ENCODE results near the gene BCL2. TPM values are rescaled to one million over a fixed set of nuclear protein-coding genes. Genes with fewer than 3 reads are reported as not detected.
A peak's percentile ranks its signal among the peaks of the same experiment; 100 is the strongest.

Gene BCL2
- total and polyA plus RNA-seq, 4 experiments from 2014 or later = 28.5 to 50.4 (median 41.8) TPM

DNA sequence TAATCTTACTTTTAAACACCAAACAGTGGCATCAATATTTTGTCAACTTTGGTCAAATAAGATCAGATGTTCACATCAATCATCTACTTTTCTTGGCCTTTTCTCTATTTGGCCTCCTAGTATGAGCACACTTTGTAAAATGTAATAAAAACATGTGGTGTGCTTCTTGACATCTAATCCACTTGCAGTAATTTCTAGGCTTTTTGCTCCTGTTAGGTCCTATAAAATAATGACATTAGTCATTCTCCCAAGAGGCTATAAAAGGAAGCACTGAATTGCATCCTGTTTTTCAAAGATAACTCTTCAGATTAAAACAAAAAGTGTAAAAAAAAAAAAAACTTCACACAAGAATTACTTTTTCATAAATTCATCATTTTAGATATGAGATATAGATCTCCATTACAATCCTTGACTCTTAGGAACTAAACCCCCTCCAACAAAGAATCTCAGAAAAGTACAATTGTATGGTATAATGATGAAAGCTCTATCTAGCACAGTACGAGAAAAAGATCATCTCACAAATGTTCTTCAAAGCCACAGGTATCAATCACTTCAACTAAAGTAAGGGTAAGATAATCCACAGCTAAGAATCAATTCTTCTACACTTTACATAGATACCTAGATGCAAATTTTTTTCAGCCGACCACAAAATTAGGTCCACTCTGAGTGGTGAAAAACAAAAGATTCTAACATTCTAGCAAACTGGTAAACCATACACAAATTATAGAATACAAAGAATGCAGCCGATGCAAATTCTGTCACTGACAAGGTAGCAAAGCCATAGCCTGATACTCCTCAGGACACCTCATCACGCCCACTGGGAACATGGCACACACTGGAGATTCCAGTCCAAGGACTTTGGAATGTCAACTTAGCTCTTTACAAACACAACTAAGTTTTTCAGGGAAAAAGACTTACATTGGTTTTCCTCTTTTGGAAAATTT, 2.7 kb downstream of the BCL2 start:
- Mint-ChIP-seq H3K4me3 (peak overlapping the region; percentile 86 to 100 (median 98)), H3K9me3 (no peaks in the 10 kb centered on the region), H3K36me3 (peaks cover 17 to 29% of the 10 kb centered on the region in 2 donors), H3K27ac (peak overlapping the region; percentile 83 to 97 (median 92)), H3K27me3 (no peaks in the 10 kb centered on the region), H3K4me1 (peaks cover 28 to 84% (median 47%) of the 10 kb centered on the region in 4 donors)
- intact Hi-C loops (cut with micrococcal nuclease) = loop anchor here (1.0 to 5.0 kb wide), 4 partner anchors 19 to 795 kb away; partner anchors contain the start of gene ZCCHC2
- Histone ChIP-seq H3K36me3 (ENCODE audit: insufficient read depth, low read length) (no peaks in the 10 kb centered on the region), H3K9me3 (ENCODE audit: control insufficient read depth in 1 of 2, low read length in 2 of 2) (no peaks in the 10 kb centered on the region), H3K4me1 (ENCODE audit: insufficient read depth, low read length) (peaks cover 54% of the 10 kb centered on the region), H3K27me3 (ENCODE audit: insufficient read depth, low read length) (no peaks in the 10 kb centered on the region), H3K27ac (ENCODE audit: low read depth, low read length) (peak overlapping the region; percentile 80), H3K4me3 (ENCODE audit: low read length in 2 of 2) (peak overlapping the region; percentile 87 to 94)
- CTCF ChIA-PET (ENCODE audit: partially characterized antibody) = interaction anchor here (0.8 to 3.9 kb wide), 39 partner anchors 10 to 185 kb away, joined by 3 to 139 read pairs (median 9); no protein-coding TSS in a partner anchor
- POLR2A ChIA-PET (ENCODE audit: partially characterized antibody) = interaction anchor here (0.7 to 4.3 kb wide), 24 partner anchors 9 to 794 kb away, joined by 3 to 195 read pairs (median 7); partner anchors contain the start of gene ZCCHC2
- no peak for DNase-seq

- Histone ChIP-seq H3K4me1 (ENCODE audit: insufficient read depth, low read length) (peaks cover 57% of the 10 kb centered on the region), H3K27ac (ENCODE audit: low read depth, low read length) (peak overlapping the region; percentile 40), H3K36me3 (ENCODE audit: insufficient read depth, low read length) (no peaks in the 10 kb centered on the region), H3K27me3 (ENCODE audit: insufficient read depth, low read length) (no peaks in the 10 kb centered on the region), H3K9me3 (ENCODE audit: control insufficient read depth in 1 of 2, low read length in 2 of 2) (no peaks in the 10 kb centered on the region), H3K4me3 (ENCODE audit: low read length in 2 of 2) (peak overlapping the region in 1 of 2 donors; percentile 87)
- CTCF ChIA-PET (ENCODE audit: partially characterized antibody) = interaction anchor here (0.9 to 2.7 kb wide), 7 partner anchors 9 to 184 kb away, joined by 3 to 25 read pairs (median 4); no protein-coding TSS in a partner anchor
- Mint-ChIP-seq H3K4me1 (peaks cover 32 to 87% (median 52%) of the 10 kb centered on the region in 4 donors), H3K27ac (peak overlapping the region; percentile 48 to 97 (median 84)), H3K4me3 (peak overlapping the region; percentile 75 to 100 (median 95)), H3K36me3 (peaks cover 17 to 34% of the 10 kb centered on the region in 2 donors), H3K27me3 (no peaks in the 10 kb centered on the region), H3K9me3 (no peaks in the 10 kb centered on the region)
- intact Hi-C loops (cut with micrococcal nuclease) = loop anchor here (1.0 to 5.0 kb wide), 3 partner anchors 18 to 794 kb away; partner anchors contain the start of gene ZCCHC2
- POLR2A ChIA-PET (ENCODE audit: partially characterized antibody) = interaction anchor here (0.8 to 6.9 kb wide), 6 partner anchors 15 to 161 kb away, joined by 5 to 94 read pairs (median 16); no protein-coding TSS in a partner anchor
- no peak for DNase-seq
Observed at GRCh38 chr18:63315876-63316275, 3.7 kb downstream of the BCL2 start.

DNA sequence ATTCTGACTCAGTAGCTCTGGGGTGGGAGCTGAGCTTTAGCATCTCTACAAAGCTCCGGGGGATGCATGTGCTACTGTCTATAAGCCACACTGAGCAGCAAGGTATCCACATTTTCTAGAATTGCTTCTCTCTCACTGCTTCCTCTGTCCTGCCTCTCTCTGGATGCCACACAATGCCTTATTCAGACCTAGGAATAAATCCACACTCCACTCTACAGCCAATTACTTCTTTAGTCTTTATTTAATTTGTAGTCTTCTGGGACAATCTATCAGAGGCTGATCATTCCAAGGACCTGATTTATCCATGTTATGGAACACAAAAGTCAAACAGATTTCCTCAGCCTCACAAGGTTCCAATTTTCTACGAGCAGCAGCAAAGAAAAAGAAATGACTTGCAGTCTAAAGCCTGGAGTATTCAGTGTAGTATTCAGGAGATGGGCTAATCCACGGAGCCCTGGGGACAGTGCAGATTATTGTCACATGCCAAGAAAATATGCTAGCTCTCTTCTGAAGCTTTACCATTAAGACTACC, 4.4 kb downstream of the BCL2 start:
- Histone ChIP-seq H3K9me3 (ENCODE audit: control insufficient read depth in 1 of 2, low read length in 2 of 2) (no peaks in the 10 kb centered on the region), H3K27ac (ENCODE audit: low read depth, low read length) (peak overlapping the region; percentile 40), H3K4me1 (ENCODE audit: insufficient read depth, low read length) (peaks cover 61% of the 10 kb centered on the region), H3K36me3 (ENCODE audit: insufficient read depth, low read length) (no peaks in the 10 kb centered on the region), H3K4me3 (ENCODE audit: low read length in 2 of 2) (peak overlapping the region; percentile 1 to 87), H3K27me3 (ENCODE audit: insufficient read depth, low read length) (no peaks in the 10 kb centered on the region)
- DNase-seq = no peak
- H3K36me3 Mint-ChIP-seq = peaks cover 17 to 31% of the 10 kb centered on the region in 2 donors
- H3K9me3 Mint-ChIP-seq = no peaks in the 10 kb centered on the region
- H3K4me1 Mint-ChIP-seq = peaks cover 38 to 90% (median 56%) of the 10 kb centered on the region in 4 donors
- ChIA-PET CTCF (ENCODE audit: partially characterized antibody) (interaction anchor here (0.8 to 2.7 kb wide), 17 partner anchors 8 to 184 kb away, joined by 3 to 25 read pairs (median 4); no protein-coding TSS in a partner anchor), POLR2A (ENCODE audit: partially characterized antibody) (interaction anchor here (0.8 to 6.9 kb wide), 9 partner anchors 15 to 184 kb away, joined by 3 to 94 read pairs (median 12); no protein-coding TSS in a partner anchor)
- H3K27ac Mint-ChIP-seq = peak overlapping the region; percentile 22 to 97 (median 69)
- no peaks in the 10 kb centered on the region for H3K27me3 Mint-ChIP-seq
- intact Hi-C loops (cut with micrococcal nuclease) = loop anchor here (5.0 kb wide), 1 partner anchor 793 kb away; the partner anchor contains the start of gene ZCCHC2
- peak overlapping the region; percentile 75 to 100 (median 95) for H3K4me3 Mint-ChIP-seq

GRCh38 chr18:63314062-63314790, 5.3 kb downstream of the BCL2 start:
- CTCF ChIA-PET (ENCODE audit: partially characterized antibody) = interaction anchor here (0.8 to 2.7 kb wide), 15 partner anchors 8 to 183 kb away, joined by 3 to 25 read pairs (median 5); no protein-coding TSS in a partner anchor
- Histone ChIP-seq H3K4me1 (ENCODE audit: insufficient read depth, low read length) (peaks cover 68% of the 10 kb centered on the region), H3K27ac (ENCODE audit: low read depth, low read length) (peak overlapping the region; percentile 40), H3K36me3 (ENCODE audit: insufficient read depth, low read length) (no peaks in the 10 kb centered on the region), H3K4me3 (ENCODE audit: low read length in 2 of 2) (peak overlapping the region; percentile 1 to 87), H3K27me3 (ENCODE audit: insufficient read depth, low read length) (no peaks in the 10 kb centered on the region), H3K9me3 (ENCODE audit: control insufficient read depth in 1 of 2, low read length in 2 of 2) (no peaks in the 10 kb centered on the region)
- H3K27ac Mint-ChIP-seq = peak overlapping the region; percentile 22 to 97 (median 84)
- H3K4me3 Mint-ChIP-seq = peak overlapping the region; percentile 75 to 100 (median 95)
- peaks cover 17 to 31% of the 10 kb centered on the region in 2 donors for H3K36me3 Mint-ChIP-seq
- intact Hi-C loops (cut with micrococcal nuclease) = no loop called here
- DNase-seq = no peak
- H3K27me3 Mint-ChIP-seq = no peaks in the 10 kb centered on the region
- peaks cover 44 to 95% (median 63%) of the 10 kb centered on the region in 4 donors for H3K4me1 Mint-ChIP-seq
- H3K9me3 Mint-ChIP-seq = no peaks in the 10 kb centered on the region
- POLR2A ChIA-PET (ENCODE audit: partially characterized antibody) = interaction anchor here (0.7 to 6.9 kb wide), 13 partner anchors 14 to 183 kb away, joined by 3 to 94 read pairs (median 5); no protein-coding TSS in a partner anchor

- no peaks in the 10 kb centered on the region for H3K9me3 Mint-ChIP-seq
- H3K4me3 ChIP-seq (ENCODE audit: low read length in 2 of 2) = peak overlapping the region; percentile 3 to 87
- ChIA-PET POLR2A (ENCODE audit: partially characterized antibody) (interaction anchor here (0.9 to 6.9 kb wide), 10 partner anchors 13 to 182 kb away, joined by 3 to 94 read pairs (median 12); no protein-coding TSS in a partner anchor), CTCF (ENCODE audit: partially characterized antibody) (interaction anchor here (0.9 to 2.7 kb wide), 6 partner anchors 10 to 162 kb away, joined by 3 to 25 read pairs (median 8); no protein-coding TSS in a partner anchor)
- no peaks in the 10 kb centered on the region for H3K9me3 ChIP-seq (ENCODE audit: control insufficient read depth in 1 of 2, low read length in 2 of 2)
- H3K27ac ChIP-seq (ENCODE audit: low read depth, low read length) = peak overlapping the region; percentile 27
- peaks cover 17 to 23% of the 10 kb centered on the region in 2 donors for H3K36me3 Mint-ChIP-seq
- H3K27me3 ChIP-seq (ENCODE audit: insufficient read depth, low read length) = no peaks in the 10 kb centered on the region
- peaks cover 47 to 93% (median 70%) of the 10 kb centered on the region in 4 donors for H3K4me1 Mint-ChIP-seq
- no peak for DNase-seq
- no peaks in the 10 kb centered on the region for H3K27me3 Mint-ChIP-seq
- no peaks in the 10 kb centered on the region for H3K36me3 ChIP-seq (ENCODE audit: insufficient read depth, low read length)
- H3K4me3 Mint-ChIP-seq = peak overlapping the region; percentile 62 to 100 (median 92)
- intact Hi-C loops (cut with micrococcal nuclease) = no loop called here
- H3K4me1 ChIP-seq (ENCODE audit: insufficient read depth, low read length) = peaks cover 76% of the 10 kb centered on the region
- peak overlapping the region; percentile 30 to 94 (median 80) for H3K27ac Mint-ChIP-seq
Observed at GRCh38 chr18:63313396-63313917, 6.1 kb downstream of the BCL2 start.

All from CD4-positive, alpha-beta memory T cell (primary cell).